C4-2B (cell line): ENCODE results near the gene PARVG.

Source experiments
- H3K27ac ChIP-seq: fragments of 450-650 bp; 2 replicates; pipeline ENCODE4 v1.5.1; 2017
- ZFX ChIP-seq: fragments of 450-650 bp; IDR thresholded peaks from 2 replicates; pipeline ENCODE4 v1.6.1; 2017
- TF ChIP-seq, protein P1 (sequence below): fragments of 450-650 bp; conservative IDR thresholded peaks from 2 replicates; pipeline ENCODE4 v1.5.1; 2017; ENCODE audit warnings: mild to moderate bottlenecking

Gene PARVG

DNA sequence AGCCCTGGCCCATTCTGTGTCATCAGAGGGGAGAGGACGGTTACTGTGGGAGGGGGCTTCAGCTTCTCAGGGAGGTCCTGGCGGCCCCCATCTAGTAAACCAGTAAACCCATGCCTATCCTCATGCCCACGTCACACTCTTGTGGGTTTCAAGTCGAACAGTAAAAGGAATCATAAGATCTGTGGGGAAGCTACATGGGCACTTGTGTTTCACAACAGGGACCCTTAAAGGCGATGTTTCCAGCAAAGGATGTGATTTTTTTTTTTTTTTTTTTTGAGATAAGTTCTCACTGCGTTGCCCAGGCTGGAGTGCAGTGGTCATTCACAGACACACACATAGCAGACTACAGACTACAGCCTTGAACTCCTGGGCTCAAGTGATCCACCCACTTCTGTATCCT lies 9.2 kb upstream of the PARVG start:
- H3K27ac ChIP-seq, result no peak overlapping the region
- TF ChIP-seq, protein P1, sequence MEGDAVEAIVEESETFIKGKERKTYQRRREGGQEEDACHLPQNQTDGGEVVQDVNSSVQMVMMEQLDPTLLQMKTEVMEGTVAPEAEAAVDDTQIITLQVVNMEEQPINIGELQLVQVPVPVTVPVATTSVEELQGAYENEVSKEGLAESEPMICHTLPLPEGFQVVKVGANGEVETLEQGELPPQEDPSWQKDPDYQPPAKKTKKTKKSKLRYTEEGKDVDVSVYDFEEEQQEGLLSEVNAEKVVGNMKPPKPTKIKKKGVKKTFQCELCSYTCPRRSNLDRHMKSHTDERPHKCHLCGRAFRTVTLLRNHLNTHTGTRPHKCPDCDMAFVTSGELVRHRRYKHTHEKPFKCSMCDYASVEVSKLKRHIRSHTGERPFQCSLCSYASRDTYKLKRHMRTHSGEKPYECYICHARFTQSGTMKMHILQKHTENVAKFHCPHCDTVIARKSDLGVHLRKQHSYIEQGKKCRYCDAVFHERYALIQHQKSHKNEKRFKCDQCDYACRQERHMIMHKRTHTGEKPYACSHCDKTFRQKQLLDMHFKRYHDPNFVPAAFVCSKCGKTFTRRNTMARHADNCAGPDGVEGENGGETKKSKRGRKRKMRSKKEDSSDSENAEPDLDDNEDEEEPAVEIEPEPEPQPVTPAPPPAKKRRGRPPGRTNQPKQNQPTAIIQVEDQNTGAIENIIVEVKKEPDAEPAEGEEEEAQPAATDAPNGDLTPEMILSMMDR, result no peak
- TF ChIP-seq ZFX, result no peak

DNA sequence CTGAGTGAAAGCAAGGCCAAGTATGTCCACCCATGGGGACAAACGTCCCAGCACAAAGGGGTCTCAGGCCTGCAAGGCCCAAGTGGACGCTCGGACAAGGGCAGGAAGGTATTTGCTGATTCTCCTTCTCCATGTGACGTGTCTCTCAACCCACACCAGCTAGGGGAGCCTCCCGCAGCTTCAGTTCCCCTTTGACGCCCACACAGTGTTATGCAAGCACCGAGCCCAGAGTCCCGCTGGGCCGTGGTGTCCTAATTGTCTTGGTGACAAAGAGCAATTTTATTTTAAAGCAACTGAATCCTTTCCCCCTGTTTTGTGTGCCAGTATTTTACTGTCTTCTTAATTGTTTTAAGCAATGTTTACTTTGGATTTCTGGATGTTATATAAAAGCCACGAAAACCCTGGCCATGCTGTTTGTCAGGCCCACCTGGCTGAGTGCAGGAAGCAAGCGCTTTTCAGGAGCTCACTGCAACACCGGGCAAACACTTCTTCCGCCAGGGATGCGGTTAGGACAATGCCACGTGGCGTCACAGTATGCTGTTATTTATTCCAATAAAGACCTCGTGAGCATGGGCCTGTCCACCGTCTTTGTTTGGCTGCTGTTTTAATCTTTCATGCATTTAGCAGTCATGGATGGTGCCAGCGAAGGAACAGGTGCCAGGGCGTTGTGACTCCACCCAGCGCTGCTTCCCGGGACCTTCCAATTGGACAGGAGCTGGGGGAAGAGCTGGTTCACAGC lies 8.2 kb upstream of the PARVG start:
- no peak for TF ChIP-seq ZFX
- TF ChIP-seq, protein P1, result no peak
- H3K27ac ChIP-seq, result no peak overlapping the region

DNA sequence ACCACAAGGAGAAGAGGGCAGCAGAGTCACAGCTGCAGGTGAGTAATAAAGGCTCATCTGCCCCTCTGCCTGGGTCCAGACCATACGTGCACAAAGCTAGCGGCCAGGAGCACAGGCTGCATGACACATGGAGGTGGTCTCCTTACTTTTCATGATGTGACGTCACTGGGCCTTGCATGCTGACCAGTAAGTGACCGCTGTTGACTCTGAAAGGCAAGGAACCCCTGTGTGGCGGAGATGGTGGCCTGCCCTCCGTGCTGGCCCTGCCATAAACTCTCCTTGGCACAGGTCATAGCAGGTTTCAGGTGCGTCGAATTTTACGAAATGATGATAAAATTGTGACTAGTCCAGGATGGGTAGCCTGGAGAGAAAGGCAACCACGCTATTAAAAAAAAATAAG lies 7.6 kb upstream of the PARVG start:
- TF ChIP-seq, protein P1, result no peak
- no peak overlapping the region for H3K27ac ChIP-seq

DNA sequence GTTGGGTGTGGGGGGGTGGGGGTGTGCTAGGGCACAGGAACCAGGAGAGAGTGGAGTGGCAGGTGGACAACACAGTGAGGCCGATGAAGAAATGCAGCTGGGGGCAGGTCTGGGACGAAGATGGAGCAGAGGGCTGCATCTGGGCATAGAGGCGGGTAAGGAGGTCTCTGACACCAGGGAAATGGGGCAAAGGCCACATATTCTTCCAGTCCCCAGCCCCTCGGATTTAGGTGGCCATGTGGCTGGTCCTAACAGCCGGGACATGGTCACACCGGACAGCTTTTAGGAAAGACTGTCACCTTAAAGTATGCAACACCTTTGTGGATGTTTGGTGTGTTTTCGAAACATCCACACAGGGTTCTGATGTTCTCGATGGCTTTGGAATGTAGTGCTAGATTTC lies 5.0 kb upstream of the PARVG start:
- no peak for TF ChIP-seq ZFX
- TF ChIP-seq, protein P1, result no peak
- no peak overlapping the region for H3K27ac ChIP-seq

DNA sequence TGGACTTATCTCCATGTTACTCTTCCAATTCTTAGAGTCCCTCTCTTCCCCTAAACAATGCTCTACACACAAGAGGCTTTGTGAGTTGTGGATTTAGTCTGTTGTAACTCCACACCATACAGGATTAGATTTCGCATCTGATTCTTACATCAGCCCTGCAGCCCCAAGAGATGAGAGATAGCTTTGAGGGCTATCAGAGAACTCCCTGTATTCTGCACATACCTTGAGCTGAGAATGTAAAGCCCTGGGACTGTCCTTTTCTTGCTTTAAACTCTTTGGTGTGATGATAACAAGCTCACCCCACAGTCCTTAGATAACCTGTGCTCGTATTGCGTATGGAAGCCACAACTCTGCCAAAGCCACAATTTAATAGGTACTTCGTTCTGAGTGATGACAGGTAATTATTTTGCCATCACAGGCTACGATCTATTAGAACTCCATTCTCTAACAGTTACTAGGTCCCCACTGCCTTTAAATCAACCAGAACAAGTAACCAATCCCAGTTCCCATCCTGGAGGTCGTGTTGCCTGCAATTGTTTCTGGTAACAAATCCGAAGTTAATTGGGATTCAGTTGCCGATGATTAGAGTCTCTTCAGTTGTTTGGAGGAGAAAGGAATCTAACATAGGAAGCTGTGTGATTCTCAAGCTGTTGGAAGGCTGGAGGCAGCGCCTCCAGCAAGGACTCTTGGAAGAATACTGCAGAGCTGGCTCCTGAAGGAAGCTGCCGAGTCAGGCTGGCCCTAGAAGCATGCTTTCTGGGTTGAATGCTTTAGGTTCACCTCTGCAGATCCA lies 1.3 kb upstream of the PARVG start:
- TF ChIP-seq, protein P1, result no peak
- no peak for TF ChIP-seq ZFX
- no peak overlapping the region for H3K27ac ChIP-seq

- TF ChIP-seq ZFX, result no peak
- TF ChIP-seq, protein P1, result no peak
- no peak overlapping the region for H3K27ac ChIP-seq
Observed at GRCh38 chr22:44179989-44180705, 578 bp upstream of the PARVG start.
